WTC11 (cell line): ENCODE measurements around the gene MFGE8. TPM values are rescaled to one million over a fixed set of nuclear protein-coding genes. Genes with fewer than 3 reads are reported as not detected.

Experiments used
- ATAC-seq: fragments of 200-7000 bp; cut with Tn5 transposase; 2 replicates; pipeline ENCODE4 v1.10.0; 2021; ENCODE audit warnings: mild to moderate bottlenecking, moderate library complexity
- CTCF ChIA-PET: fragments of 300-600 bp; sonication (Branson Sonifier 250); formaldehyde crosslinking; loops from one replicate; lab custom pipeline; 2021; ENCODE audit warnings: antibody characterized with exemption; lab: Charles Lee
- POLR2A ChIA-PET: fragments of 350-600 bp; sonication (Branson Sonifier 250); formaldehyde crosslinking; loops from one replicate; lab custom pipeline; 2021; ENCODE audit warnings: antibody characterized with exemption; lab: Charles Lee
- DNase-seq: peaks from one replicate; pipeline ENCODE4 v3.0.0; 2021; ENCODE audit warnings: low spot score
- H3K27ac Mint-ChIP-seq: 2 replicates; pipeline ENCODE4 v1.8.0; 2021; ENCODE audit warnings: mixed read lengths
- H3K27me3 Mint-ChIP-seq: 2 replicates; pipeline ENCODE4 v1.8.0; 2021; ENCODE audit warnings: low read depth, mild to moderate bottlenecking, moderate library complexity, mixed read lengths
- H3K36me3 Mint-ChIP-seq: 2 replicates; pipeline ENCODE4 v1.8.0; 2021; ENCODE audit warnings: mixed read lengths
- H3K4me1 Mint-ChIP-seq: 2 replicates; pipeline ENCODE4 v1.8.0; 2022; ENCODE audit warnings: mixed read lengths
- H3K4me3 Mint-ChIP-seq: 2 replicates; pipeline ENCODE4 v1.8.0; 2021; ENCODE audit warnings: mild to moderate bottlenecking, moderate library complexity, mixed read lengths
- H3K9me3 Mint-ChIP-seq: 2 replicates; pipeline ENCODE4 v1.8.0; 2021; ENCODE audit warnings: mixed read lengths
- ATF6 ChIP-seq: sonication (generic); formaldehyde crosslinking; IDR thresholded peaks from 2 replicates; pipeline ENCODE4 v1.8.1; 2023; ENCODE audit warnings: mild to moderate bottlenecking, missing genetic modification reagents
- CREM ChIP-seq: sonication (generic); formaldehyde crosslinking; IDR thresholded peaks from 2 replicates; pipeline ENCODE4 v1.8.1; 2022; ENCODE audit warnings: mild to moderate bottlenecking, missing genetic modification reagents, moderate library complexity
- E2F5 ChIP-seq: sonication (generic); formaldehyde crosslinking; IDR thresholded peaks from 2 replicates; pipeline ENCODE4 v1.8.1; 2022; ENCODE audit warnings: mild to moderate bottlenecking, moderate library complexity, missing genetic modification reagents
- ELF4 ChIP-seq: sonication (generic); formaldehyde crosslinking; IDR thresholded peaks from 2 replicates; pipeline ENCODE4 v1.8.1; 2022; ENCODE audit warnings: low read depth, mild to moderate bottlenecking, moderate library complexity, missing genetic modification reagents
- ERG ChIP-seq: fragments of 250-450 bp; sonication (Bioruptor Pico); IDR thresholded peaks from 2 replicates; pipeline ENCODE4 v1.8.0; 2021; ENCODE audit warnings: mild to moderate bottlenecking
- FOXK1 ChIP-seq: sonication (generic); formaldehyde crosslinking; IDR thresholded peaks from 2 replicates; pipeline ENCODE4 v1.8.0; 2022; ENCODE audit warnings: mild to moderate bottlenecking, moderate library complexity, missing genetic modification reagents
- FOXP1 ChIP-seq: sonication (generic); formaldehyde crosslinking; IDR thresholded peaks from 2 replicates; pipeline ENCODE4 v1.8.0; 2022; ENCODE audit warnings: missing genetic modification reagents, mild to moderate bottlenecking, moderate library complexity, borderline replicate concordance
- GRHL2 ChIP-seq: fragments of 250-450 bp; sonication (Bioruptor Pico); IDR thresholded peaks from 2 replicates; pipeline ENCODE4 v1.8.0; 2022; ENCODE audit warnings: mild to moderate bottlenecking, moderate library complexity; ENCODE audit not compliant: insufficient replicate concordance, severe bottlenecking
- NFYB ChIP-seq: sonication (generic); formaldehyde crosslinking; conservative IDR thresholded peaks from 2 replicates; pipeline ENCODE4 v1.8.0; 2022; ENCODE audit warnings: low read depth, missing genetic modification reagents
- NR2C2 ChIP-seq: sonication (generic); formaldehyde crosslinking; IDR thresholded peaks from 2 replicates; pipeline ENCODE4 v1.8.0; 2022; ENCODE audit warnings: mild to moderate bottlenecking, missing genetic modification reagents
- OVOL2 ChIP-seq: fragments of 250-450 bp; sonication (Bioruptor Pico); IDR thresholded peaks from 2 replicates; pipeline ENCODE4 v1.9.0; 2021; ENCODE audit warnings: mild to moderate bottlenecking, borderline replicate concordance
- PRDM15 ChIP-seq: sonication (generic); formaldehyde crosslinking; IDR thresholded peaks from 2 replicates; pipeline ENCODE4 v1.8.0; 2022; ENCODE audit warnings: missing genetic modification reagents
- STAT6 ChIP-seq: sonication (generic); formaldehyde crosslinking; conservative IDR thresholded peaks from 2 replicates; pipeline ENCODE4 v1.8.1; 2023; ENCODE audit warnings: mild to moderate bottlenecking, low read depth, missing genetic modification reagents, moderate library complexity
- TEAD4 ChIP-seq: sonication (generic); formaldehyde crosslinking; IDR thresholded peaks from 2 replicates; pipeline ENCODE4 v1.8.0; 2022; ENCODE audit warnings: mild to moderate bottlenecking, missing genetic modification reagents
- TP53 ChIP-seq: sonication (generic); formaldehyde crosslinking; IDR thresholded peaks from 2 replicates; pipeline ENCODE4 v1.8.1; 2023; ENCODE audit warnings: mild to moderate bottlenecking, missing genetic modification reagents
- ZNF263 ChIP-seq: sonication (generic); formaldehyde crosslinking; IDR thresholded peaks from 2 replicates; pipeline ENCODE4 v1.8.1; 2022; ENCODE audit warnings: low read depth, mild to moderate bottlenecking, moderate library complexity, missing genetic modification reagents
- total RNA-seq: library from RNA; stranded (reverse); gene quantifications from 3 replicates; pipeline ENCODE4 v1.2.3, GENCODE V29; 2021

Gene MFGE8
- total RNA-seq, 1 experiment from 2014 or later, result 719 TPM

GRCh38 chr15:88864861-88865497, 48.2 kb downstream of the MFGE8 start (continued):
- TF ChIP-seq STAT6 (CRISPR knock-in tag) (no peak), ELF4 (CRISPR knock-in tag) (no peak), TEAD4 (CRISPR knock-in tag) (no peak), NFYB (CRISPR knock-in tag) (no peak), PRDM15 (CRISPR knock-in tag) (no peak), OVOL2 (CRISPR knock-in tag) (no peak), TP53 (no peak)

GRCh38 chr15:88863412-88863811, 49.8 kb downstream of the MFGE8 start:
- ChIA-PET CTCF (no interaction called here), POLR2A (no interaction called here)
- H3K36me3 Mint-ChIP-seq, result no peaks in the 10 kb centered on the region
- no peak overlapping the region for H3K4me3 Mint-ChIP-seq
- no peaks in the 10 kb centered on the region; the same call in 1 of the 2 replicates for H3K4me1 Mint-ChIP-seq
- DNase-seq, result no peak
- peaks cover 6% of the 10 kb centered on the region for H3K27me3 Mint-ChIP-seq
- H3K27ac Mint-ChIP-seq, result no peak overlapping the region
- H3K9me3 Mint-ChIP-seq, result peaks cover 12% of the 10 kb centered on the region
- ATAC-seq, result no peak
- no peak for TF ChIP-seq NR2C2 (CRISPR knock-in tag)
- no peak for TF ChIP-seq E2F5 (CRISPR knock-in tag)
- TF ChIP-seq GRHL2 (CRISPR knock-in tag), result no peak
- no peak for TF ChIP-seq FOXP1 (CRISPR knock-in tag)
- TF ChIP-seq PRDM15 (CRISPR knock-in tag), result no peak
- no peak for TF ChIP-seq ATF6
- no peak for TF ChIP-seq CREM (CRISPR knock-in tag)
- TF ChIP-seq ZNF263 (CRISPR knock-in tag), result no peak
- TF ChIP-seq FOXK1 (CRISPR knock-in tag), result no peak
- no peak for TF ChIP-seq ERG (CRISPR knock-in tag)
